ENCODE measurements around the gene DBI. TPM values are rescaled to one million over a fixed set of nuclear protein-coding genes. Genes with fewer than 3 reads are reported as not detected.
"Not testable (repeated sequence)": the region's sequence is repeated elsewhere in the genome, so short reads cannot be mapped to it uniquely, and the experiment has no call there.

DBI gene
- total RNA-seq, 1 experiment from 2014 or later, result 129 TPM

DNA sequence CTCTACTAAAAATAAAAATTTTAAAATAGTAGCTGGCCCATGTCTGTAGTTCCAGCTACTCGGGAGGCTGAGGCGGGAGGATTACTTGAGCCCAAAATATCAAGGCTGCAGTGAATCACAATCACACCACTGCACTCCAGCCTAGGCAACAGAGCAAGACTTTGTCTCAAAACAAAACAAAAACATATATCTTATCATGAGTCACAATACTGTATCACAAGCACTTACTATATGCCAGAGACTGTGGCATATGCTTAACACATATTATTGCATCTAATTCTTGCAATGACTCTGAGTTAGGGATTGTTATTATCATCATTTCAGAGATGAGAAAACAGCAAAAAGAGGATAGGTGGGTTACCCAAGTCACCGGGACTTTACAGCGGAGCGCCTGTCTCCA, 35.3 kb downstream of the DBI start:
- ChIA-PET CTCF (no interaction called here), RAD21 (ENCODE audit: low non-redundant PET in 1 of 2, low total read pairs in 2 of 2, uncharacterized antibody in 2 of 2, unreplicated experiment in 2 of 2) (no interaction called here)
- no peaks in the 10 kb centered on the region for H3K36me3 ChIP-seq (ENCODE audit: control insufficient read depth in 1 of 2, insufficient read depth in 2 of 2, low read length in 2 of 2)

DNA sequence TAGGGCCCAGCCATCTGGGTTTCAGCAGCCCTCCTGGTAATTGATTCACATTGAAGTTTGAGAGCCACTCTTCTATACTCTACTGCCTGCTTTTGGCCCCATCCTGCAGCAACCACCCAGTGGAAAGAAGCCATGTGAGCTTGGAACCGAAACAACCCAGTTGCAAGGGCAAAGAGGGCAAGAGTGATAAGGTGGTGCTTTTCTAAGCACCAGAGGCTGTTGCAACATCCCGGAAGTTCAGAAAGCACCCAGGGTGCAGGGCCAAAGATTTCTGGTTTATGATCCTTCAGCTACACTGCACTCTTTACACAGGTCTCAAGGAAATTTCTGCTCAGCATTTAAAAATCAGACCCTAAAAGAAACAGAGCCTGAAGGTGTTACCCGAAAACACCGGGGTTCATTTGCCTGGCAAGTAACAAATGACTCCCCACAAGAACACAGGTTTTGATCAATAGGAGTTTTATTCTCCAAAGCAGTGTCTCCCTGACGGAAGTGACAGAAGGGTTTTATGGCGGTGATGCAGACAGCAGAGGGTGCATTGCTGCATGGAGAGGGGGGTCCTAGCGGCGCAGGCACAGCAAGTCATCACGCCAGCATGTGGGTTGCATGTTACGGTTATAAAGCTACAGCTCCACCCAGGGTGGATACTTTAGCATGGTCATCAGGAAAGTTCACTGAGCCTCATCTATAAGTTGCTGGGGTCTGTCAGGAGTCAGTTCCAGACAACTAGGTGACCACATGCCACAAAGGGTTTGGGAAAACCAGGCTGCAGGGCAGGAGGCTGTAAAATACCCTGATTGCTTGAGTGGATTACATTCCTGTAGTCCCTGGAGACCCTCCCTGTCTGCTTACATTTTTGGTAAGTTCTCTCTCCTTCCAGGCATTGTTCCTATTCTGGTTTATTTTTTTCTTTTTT, 36.1 kb downstream of the DBI start:
- Histone ChIP-seq H3K4me2 (ENCODE audit: low read length) (no peak overlapping the region), H3K9ac (ENCODE audit: low read length) (no peak overlapping the region), H3K9me3 (ENCODE audit: control insufficient read depth in 1 of 2, insufficient read depth in 1 of 2, low read depth in 1 of 2, low read length in 2 of 2) (no peaks in the 10 kb centered on the region), H3K79me2 (ENCODE audit: insufficient read depth, low read length) (no peaks in the 10 kb centered on the region), H3K36me3 (ENCODE audit: control insufficient read depth in 1 of 2, insufficient read depth in 2 of 2, low read length in 2 of 2) (no peaks in the 10 kb centered on the region), H3K9me2 (ENCODE audit: insufficient read depth) (no peaks in the 10 kb centered on the region), H3K4me3 (replicated peaks in 1 of 2; ENCODE audit: low read depth in 1 of 2, low read length in 2 of 2) (no peak overlapping the region), H2AFZ (ENCODE audit: low read depth, low read length, poor library complexity, severe bottlenecking) (no peak overlapping the region), H3K27me3 (ENCODE audit: insufficient read depth, low read length) (no peaks in the 10 kb centered on the region), H3K4me1 (ENCODE audit: control insufficient read depth in 1 of 2, insufficient read depth in 2 of 2, low read length in 2 of 2) (peaks cover 3 to 13% of the 10 kb centered on the region in 2 experiments; a peak in 3 of 4 replicates), H4K20me1 (ENCODE audit: insufficient read depth) (no peaks in the 10 kb centered on the region), H3K27ac (ENCODE audit: low read depth, low read length) (no peak overlapping the region)
- intact Hi-C loops (cut with micrococcal nuclease), result no loop called here
- ATAC-seq, result no peak
- POLR2A ChIA-PET, result no interaction called here
- no peak for DNase-seq (ENCODE audit: low read depth, low spot score)
- CTCF ChIA-PET, result no interaction called here
- RAD21 ChIA-PET (ENCODE audit: low non-redundant PET in 1 of 2, low total read pairs in 2 of 2, uncharacterized antibody in 2 of 2, unreplicated experiment in 2 of 2), result no interaction called here
- no TSS peak for BruUV-seq (replicated peaks)
- TF ChIP-seq EGR1 (IDR thresholded peaks at IDR 0.05; ENCODE audit: low read depth) (no peak), POLR2A (IDR thresholded peaks at IDR 0.05; ENCODE audit: borderline replicate concordance, extremely low read depth, insufficient read depth, insufficient read length) (no peak), ELF1 (IDR thresholded peaks at IDR 0.05; ENCODE audit: borderline replicate concordance, low read depth) (no peak)

More for the DNA sequence above, 35.3 kb downstream of the DBI start:
- no peak for TF ChIP-seq ZNF274 (IDR thresholded peaks at IDR 0.05; ENCODE audit: low read depth, low read length)
- TF ChIP-seq EGR1 (IDR thresholded peaks at IDR 0.05; ENCODE audit: low read depth), result no peak
- Histone ChIP-seq H3K9me3 (ENCODE audit: control insufficient read depth in 1 of 2, insufficient read depth in 1 of 2, low read depth in 1 of 2, low read length in 2 of 2) (no peaks in the 10 kb centered on the region), H3K4me3 (replicated peaks in 1 of 2; ENCODE audit: low read depth in 1 of 2, low read length in 2 of 2) (no peak overlapping the region), H3K79me2 (ENCODE audit: insufficient read depth, low read length) (no peaks in the 10 kb centered on the region), H3K9me2 (ENCODE audit: insufficient read depth) (no peaks in the 10 kb centered on the region), H3K4me2 (ENCODE audit: low read length) (no peak overlapping the region), H3K4me1 (ENCODE audit: control insufficient read depth in 1 of 2, insufficient read depth in 2 of 2, low read length in 2 of 2) (peaks cover 3 to 13% of the 10 kb centered on the region in 2 experiments; a peak in 3 of 4 replicates), H4K20me1 (ENCODE audit: insufficient read depth) (no peaks in the 10 kb centered on the region), H2AFZ (ENCODE audit: low read depth, low read length, poor library complexity, severe bottlenecking) (no peak overlapping the region), H3K27me3 (ENCODE audit: insufficient read depth, low read length) (no peaks in the 10 kb centered on the region), H3K27ac (ENCODE audit: low read depth, low read length) (no peak overlapping the region), H3K9ac (ENCODE audit: low read length) (no peak overlapping the region)
- intact Hi-C loops (cut with micrococcal nuclease), result no loop called here
- BruUV-seq (replicated peaks), result no TSS peak
- DNase-seq (ENCODE audit: low read depth, low spot score) (no peak), ATAC-seq (no peak)
- POLR2A ChIA-PET, result no interaction called here

DNA sequence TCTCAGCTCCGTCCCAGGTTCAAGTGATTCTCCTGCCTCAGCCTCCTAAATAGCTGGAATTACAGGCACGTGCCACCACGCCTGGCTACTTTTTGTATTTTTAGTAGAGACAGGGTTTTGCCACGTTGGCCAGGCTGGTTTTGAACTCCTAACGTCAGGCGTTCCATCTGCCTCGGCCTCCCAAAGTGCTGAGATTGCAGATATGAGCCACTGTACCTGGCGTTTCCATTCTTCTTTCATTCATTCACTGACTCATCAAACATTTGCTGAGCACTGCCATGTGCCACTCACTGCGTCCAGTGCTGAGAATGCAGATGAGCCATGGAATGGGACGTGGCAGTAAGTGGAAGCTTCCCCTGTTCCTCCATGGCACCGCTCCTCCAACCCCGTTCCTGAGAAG, 36.8 kb downstream of the DBI start:
- H3K9me2 ChIP-seq (ENCODE audit: insufficient read depth); ATAC-seq; H3K4me2 ChIP-seq (ENCODE audit: low read length); H4K20me1 ChIP-seq (ENCODE audit: insufficient read depth); DNase-seq (ENCODE audit: low read depth, low spot score); H3K4me1 ChIP-seq (ENCODE audit: control insufficient read depth in 1 of 2, insufficient read depth in 2 of 2, low read length in 2 of 2); H3K27me3 ChIP-seq (ENCODE audit: insufficient read depth, low read length); H3K9me3 ChIP-seq (ENCODE audit: control insufficient read depth in 1 of 2, insufficient read depth in 1 of 2, low read depth in 1 of 2, low read length in 2 of 2); CTCF ChIA-PET; H3K79me2 ChIP-seq (ENCODE audit: insufficient read depth, low read length); H3K4me3 ChIP-seq (replicated peaks in 1 of 2; ENCODE audit: low read depth in 1 of 2, low read length in 2 of 2); RAD21 ChIA-PET (ENCODE audit: low non-redundant PET in 1 of 2, low total read pairs in 2 of 2, uncharacterized antibody in 2 of 2, unreplicated experiment in 2 of 2); H2AFZ ChIP-seq (ENCODE audit: low read depth, low read length, poor library complexity, severe bottlenecking); H3K9ac ChIP-seq (ENCODE audit: low read length); BruUV-seq (replicated peaks); intact Hi-C loops (cut with micrococcal nuclease); POLR2A ChIA-PET; H3K36me3 ChIP-seq (ENCODE audit: control insufficient read depth in 1 of 2, insufficient read depth in 2 of 2, low read length in 2 of 2); H3K27ac ChIP-seq (ENCODE audit: low read depth, low read length): not testable (repeated sequence)

Data from HCT116 (cell line).